ENCODE results near the gene BRD4. TPM values are rescaled to one million over a fixed set of nuclear protein-coding genes. Genes with fewer than 3 reads are reported as not detected.

Gene BRD4
- polyA plus RNA-seq, 3 donors = 36.4 to 48.3 (median 41.4) TPM

GRCh38 chr19:15268192-15268927 lies 64.0 kb downstream of the BRD4 start:
- no peak for DNase-seq (ENCODE audit: low read depth in 3 of 3, low spot score in 2 of 3)

- DNase-seq (ENCODE audit: low read depth in 3 of 3, low spot score in 2 of 3) = no peak
Measured at GRCh38 chr19:15266683-15267082, 65.7 kb downstream of the BRD4 start.

GRCh38 chr19:15265850-15266248 lies 66.5 kb downstream of the BRD4 start:
- no peak for DNase-seq (ENCODE audit: low read depth in 3 of 3, low spot score in 2 of 3)

DNA sequence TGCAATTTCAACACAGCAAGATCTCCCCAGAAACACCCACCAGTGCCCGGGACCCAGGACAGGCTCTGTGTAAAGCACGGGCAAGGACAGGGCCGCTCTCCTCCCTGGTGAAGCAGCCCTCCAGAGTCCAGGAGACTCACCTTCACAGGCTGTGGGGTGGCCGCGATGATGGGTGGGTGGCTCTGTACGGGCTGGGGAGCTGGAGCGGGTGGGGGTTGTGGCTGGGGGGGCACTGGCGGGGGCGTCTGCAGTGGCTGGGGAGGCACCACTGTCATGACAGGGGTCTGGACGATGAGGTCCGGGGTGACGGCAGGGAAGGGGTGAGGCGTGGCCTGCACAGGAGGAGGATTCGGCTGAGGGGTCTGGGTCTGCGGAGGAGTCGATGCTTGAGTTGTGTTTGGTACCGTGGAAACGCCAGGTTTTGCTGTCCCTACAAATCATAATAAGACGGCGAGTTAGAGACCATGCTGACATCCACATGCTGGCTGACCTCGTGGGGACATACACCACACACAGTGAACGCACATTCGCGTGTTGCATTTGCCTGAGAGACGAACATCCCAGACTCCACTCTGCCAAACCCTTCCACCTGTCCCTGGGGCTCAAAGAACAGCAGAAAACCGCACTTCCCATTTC lies 67.0 kb downstream of the BRD4 start:
- no peak for DNase-seq (ENCODE audit: low read depth in 3 of 3, low spot score in 2 of 3)

- no peak for DNase-seq (ENCODE audit: low read depth in 3 of 3, low spot score in 2 of 3)
Measured at GRCh38 chr19:15264933-15265206, 67.5 kb downstream of the BRD4 start.

DNA sequence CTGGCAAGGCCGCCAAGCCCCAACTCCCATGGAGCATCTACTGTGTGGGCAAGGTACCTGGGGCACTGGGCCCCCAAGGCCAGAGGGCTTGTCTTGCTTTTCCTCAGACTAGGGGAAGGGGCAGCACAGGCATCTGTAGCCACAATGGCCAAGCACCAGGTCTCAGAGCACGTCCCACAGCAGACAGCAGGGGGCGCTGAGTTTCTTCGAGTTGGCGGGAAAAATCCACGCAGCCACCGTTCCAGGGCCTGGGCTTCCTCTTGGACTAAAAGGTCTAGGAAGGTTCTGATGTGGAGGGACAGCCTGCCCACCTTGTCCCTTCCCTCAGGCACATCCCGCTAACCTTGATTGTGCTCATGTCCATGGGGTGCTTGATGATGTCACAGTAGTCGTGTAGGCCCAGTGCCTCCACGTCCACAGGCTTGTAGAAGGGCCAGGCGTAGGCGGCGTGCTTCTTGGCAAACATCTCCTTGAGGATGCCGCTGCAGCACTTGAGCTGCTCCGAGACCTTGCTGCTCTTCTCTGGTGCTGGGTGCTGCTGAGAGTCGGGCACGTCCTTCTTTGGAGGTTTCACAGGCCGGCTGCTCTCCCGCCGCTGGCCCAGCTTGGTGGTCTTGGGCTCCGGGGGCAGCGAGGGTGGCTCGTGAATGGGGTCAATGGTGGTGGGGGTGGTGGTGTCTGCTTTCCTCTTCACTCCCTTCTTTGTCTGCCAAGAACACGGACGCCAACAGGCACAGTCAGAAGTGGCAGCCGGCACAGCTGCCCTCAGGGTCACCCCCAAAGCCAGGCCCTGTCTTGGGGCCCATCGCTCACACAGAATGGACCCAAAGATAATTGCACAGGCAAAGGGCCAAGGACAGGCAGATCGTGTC lies 68.0 kb downstream of the BRD4 start:
- no peak for DNase-seq (ENCODE audit: low read depth in 3 of 3, low spot score in 2 of 3)

GRCh38 chr19:15263361-15263985 lies 68.9 kb downstream of the BRD4 start:
- DNase-seq (ENCODE audit: low read depth in 3 of 3, low spot score in 2 of 3) = no peak

DNA sequence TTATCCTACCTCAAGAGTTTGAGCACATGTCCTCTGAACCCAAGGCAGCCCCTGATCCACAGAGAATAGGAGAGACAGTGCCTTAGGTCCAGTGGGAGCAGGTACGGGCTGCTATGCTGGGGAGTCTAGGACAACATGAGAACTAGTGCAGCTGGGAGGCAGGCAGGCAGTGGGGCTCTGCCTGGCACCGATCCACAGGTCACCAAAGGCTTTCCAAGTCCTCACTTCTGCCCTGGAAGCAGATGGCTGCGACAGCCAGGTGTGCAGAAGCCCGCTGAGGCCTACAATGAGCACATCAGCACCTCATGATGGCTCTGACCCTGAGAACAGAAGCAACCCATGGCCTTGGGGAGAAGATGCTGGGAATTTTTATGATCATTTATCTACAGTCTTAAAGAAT lies 70.3 kb downstream of the BRD4 start:
- no peak for DNase-seq (ENCODE audit: low read depth in 3 of 3, low spot score in 2 of 3)

GRCh38 chr19:15260939-15261338 lies 71.4 kb downstream of the BRD4 start:
- no peak for DNase-seq (ENCODE audit: low read depth in 3 of 3, low spot score in 2 of 3)

- no peak for DNase-seq (ENCODE audit: low read depth in 3 of 3, low spot score in 2 of 3)
Measured at GRCh38 chr19:15259907-15260306, 72.4 kb downstream of the BRD4 start.

DNA sequence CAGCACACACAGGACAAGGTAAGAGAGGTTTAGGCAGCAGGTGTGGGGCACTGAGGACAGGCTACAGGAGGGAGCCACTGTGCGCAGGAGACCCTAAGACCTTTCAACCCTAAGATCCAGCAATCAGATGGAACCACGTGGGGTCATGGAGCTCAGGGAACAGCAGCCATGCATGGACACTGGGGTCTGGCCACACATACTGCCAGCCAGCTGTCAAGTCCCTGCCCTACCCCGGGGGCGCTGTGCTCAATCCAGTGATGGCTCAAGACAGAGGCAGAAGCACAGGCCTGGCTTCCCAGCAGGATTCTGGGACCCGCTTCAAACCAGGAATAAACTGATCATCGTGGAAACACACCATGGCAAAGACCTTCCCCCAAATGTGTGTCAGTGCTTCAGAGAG lies 74.6 kb downstream of the BRD4 start:
- DNase-seq (ENCODE audit: low read depth in 3 of 3, low spot score in 2 of 3) = no peak

DNA sequence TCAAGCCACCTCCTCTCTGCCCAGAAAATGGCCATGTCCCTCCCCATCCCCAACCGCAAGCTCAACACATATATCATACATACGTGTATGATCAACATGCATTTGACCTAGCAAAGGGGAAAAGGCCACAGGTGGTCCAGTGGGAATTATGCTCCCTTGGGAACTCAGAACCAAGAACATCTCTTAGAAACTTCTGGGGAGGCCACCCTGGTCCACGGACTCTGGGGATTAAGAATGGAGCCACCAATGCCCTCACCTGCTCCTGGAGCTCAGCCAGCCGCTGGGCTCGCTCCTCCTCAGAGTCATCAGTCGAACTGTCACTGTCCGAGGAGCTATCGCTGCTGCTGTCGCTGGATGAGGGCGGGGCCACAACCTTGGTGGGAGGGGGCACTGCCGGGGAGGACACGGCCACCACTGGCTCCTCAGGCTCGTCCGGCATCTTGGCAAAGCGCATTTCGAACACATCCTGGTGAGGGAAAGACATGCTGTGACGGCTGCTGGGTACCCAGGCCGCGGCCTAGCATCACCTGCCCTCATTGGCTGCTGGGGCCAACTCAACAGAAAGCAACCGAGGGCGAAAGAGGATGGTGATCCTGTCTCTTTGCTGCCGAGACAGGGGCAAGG lies 75.5 kb downstream of the BRD4 start:
- DNase-seq (ENCODE audit: low read depth in 3 of 3, low spot score in 2 of 3) = no peak

DNA sequence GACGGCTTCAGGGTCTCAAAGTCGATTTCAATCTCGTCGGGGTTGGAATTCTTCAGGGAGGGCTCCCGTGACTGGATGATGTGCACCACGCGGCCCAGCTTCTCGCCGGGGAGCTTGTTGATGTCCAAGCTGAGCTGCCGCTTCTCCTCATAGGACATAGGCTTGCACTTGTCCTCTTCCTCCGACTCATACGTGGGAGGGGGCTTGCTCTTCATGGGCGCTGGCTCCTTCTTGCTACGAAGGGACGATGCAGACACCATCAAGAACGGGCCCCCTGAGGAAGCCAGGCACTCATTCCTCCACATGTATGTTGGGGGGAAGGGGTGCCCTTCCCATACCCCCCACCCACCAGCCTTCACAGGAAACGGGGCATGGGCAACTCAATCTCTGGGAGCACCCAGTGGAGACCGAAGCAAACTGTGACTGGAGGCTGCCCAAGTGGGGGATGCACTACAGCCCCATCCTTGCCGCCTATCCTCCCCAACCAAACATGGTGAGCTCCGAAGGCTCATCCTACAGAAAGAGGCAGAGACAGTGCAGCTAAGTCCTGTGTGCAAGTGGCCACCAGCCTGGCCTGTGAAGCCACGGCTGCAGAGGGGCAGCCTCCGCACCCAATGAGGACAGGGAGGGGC lies 76.9 kb downstream of the BRD4 start:
- DNase-seq (ENCODE audit: low read depth in 3 of 3, low spot score in 2 of 3) = no peak

DNA sequence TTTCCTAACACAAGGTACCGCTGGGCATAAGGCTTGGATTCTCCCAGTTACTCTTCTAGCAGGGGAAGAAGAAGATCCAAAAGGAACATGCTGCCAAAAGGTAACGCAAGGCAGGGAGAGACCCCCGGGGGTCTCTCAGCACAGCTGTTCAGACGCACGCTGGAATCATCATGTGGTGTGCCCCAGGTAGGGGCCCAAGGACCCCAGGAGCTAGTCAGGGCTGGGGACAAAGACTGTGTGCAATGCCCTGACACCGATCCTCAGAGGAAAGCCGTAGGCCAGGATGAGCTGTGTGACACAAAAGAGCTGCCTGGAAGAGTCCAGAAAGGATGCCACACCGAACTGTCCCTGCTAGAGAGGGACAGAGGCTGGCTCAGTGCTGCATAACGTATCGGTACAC lies 77.8 kb downstream of the BRD4 start:
- no peak for DNase-seq (ENCODE audit: low read depth in 3 of 3, low spot score in 2 of 3)

GRCh38 chr19:15253513-15253912 lies 78.8 kb downstream of the BRD4 start:
- no peak for DNase-seq (ENCODE audit: low read depth in 3 of 3, low spot score in 2 of 3)

DNA sequence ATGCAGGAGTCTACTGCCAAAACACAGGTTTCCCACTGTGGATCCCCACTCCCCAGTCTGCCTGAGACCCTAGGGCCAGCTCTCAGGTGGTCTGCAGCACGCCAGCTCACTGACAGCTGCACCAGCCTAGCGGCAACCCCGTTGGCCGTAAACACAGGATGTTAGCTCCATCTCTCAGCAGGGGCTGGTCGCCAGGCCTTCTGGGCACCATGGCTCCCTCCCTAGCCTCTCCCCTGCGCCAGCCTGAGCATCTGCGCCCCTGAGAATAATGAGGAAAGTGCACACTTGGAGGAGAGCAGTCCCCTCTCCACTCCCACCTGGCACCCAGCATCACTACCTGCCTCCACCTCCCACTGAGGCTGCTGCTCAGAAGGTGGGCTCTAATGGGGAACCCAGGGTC lies 79.3 kb downstream of the BRD4 start:
- no peak for DNase-seq (ENCODE audit: low read depth in 3 of 3, low spot score in 2 of 3)

DNA sequence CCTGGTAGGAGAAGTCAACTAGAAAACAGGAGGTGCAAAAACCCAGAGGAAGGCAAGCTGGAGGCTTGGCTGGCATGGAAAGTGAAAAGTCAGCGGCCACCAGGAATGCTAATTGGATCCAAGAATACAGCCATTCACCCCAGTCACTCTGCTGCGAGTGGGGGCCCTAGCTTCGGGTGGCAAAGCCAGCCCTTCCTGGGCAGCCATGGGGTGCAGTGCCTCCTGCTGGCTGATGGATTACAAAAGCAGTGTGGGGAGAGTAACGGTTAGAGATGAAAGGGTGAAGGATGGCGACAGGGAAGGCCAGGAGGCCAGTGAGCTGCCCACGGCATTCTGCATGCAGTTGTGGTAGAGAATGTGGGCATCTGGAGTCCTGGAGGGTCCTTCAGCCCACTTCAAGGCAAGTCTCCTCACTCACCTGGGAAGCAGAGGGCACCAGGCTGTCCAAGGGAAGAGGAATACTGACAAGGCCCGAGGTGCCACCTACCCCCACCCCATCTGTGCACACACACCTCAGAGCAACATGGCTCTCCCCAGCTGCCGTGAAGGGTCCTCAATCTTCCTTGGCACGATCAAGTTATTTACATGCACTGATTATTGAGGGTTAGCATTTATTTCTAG lies 79.8 kb downstream of the BRD4 start:
- DNase-seq (ENCODE audit: low read depth in 3 of 3, low spot score in 2 of 3) = no peak

DNA sequence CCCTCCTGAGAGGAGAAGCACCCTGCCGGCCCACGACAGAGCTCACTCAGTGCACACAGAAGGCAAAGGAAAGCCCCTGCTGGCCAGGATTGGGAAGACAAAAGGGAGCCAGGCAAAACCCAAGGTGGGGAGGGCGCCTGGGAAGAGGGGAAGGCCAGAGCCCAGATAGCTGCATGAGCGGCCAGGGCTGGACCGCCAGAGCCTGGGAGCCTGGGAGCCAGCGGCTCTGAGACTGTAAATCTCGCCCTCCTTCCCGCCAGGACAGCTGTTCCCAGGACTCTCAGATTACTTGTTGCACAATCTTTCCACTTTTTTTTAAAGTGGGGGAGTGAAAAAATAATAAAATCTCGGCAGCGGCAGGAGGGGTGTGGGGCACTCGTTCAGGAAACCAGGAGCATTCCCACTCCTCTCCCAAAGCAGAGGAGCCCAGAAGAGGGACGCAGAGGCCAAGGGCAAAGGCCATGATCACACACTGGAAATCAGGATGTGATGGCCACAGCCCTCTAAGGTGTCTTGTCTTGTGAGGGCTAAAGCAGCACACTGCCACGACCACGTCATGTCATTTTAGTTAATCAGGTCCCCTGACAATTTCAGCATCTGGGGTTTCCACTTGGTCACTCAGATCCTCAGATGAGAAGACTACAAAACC lies 80.5 kb downstream of the BRD4 start:
- peak; percentile 79 to 87 (median 81) for DNase-seq (ENCODE audit: low read depth in 3 of 3, low spot score in 2 of 3)

- no peak for DNase-seq (ENCODE audit: low read depth in 3 of 3, low spot score in 2 of 3)
Measured at GRCh38 chr19:15251010-15251748, 81.2 kb downstream of the BRD4 start.

Data from right renal cortex interstitium (tissue), 3 donors.